Gastrocnemius medialis (tissue), 4 donors: ENCODE data around the gene TMOD3.

Experiments used
- CTCF ChIP-seq, 5 experiments: fragments of 450-650 bp in 3 of 5; fragments of 200-600 bp in 2 of 5; sonication (generic) in 2 of 5; IDR thresholded peaks in 4 of 5; conservative IDR thresholded peaks in 1 of 5; 1 replicate in 4 of 5; 2 replicates in 1 of 5; pipeline ENCODE4 v1.5.1; 2016 to 2019; ENCODE audit warnings: antibody characterized with exemption in 5 of 5, mild to moderate bottlenecking in 3 of 5, moderate library complexity in 3 of 5
- POLR2A ChIP-seq, 2 donors: fragments of 450-650 bp; IDR thresholded peaks; one replicate each; pipeline ENCODE4 v1.6.1; 2017; ENCODE audit warnings: antibody characterized with exemption in 2 of 2, mild to moderate bottlenecking in 2 of 2, moderate library complexity in 2 of 2

GRCh38 chr15:51825698-51826097, 3.8 kb upstream of the TMOD3 start:
- no peak for TF ChIP-seq CTCF (IDR thresholded peaks at IDR 0.05 in 4 of 5, conservative IDR thresholded peaks at IDR 0.05 in 1 of 5)
- TF ChIP-seq POLR2A (IDR thresholded peaks at IDR 0.05): no peak
